HG02973 (cell line): ENCODE measurements around the gene ANXA10.
"Not testable (repeated sequence)": the region's sequence is repeated elsewhere in the genome, so short reads cannot be mapped to it uniquely, and the experiment has no call there.

Experiments used
- ATAC-seq: cut with Tn5 transposase; IDR thresholded peaks from one replicate; pipeline ENCODE4 v1.9.1; 2021; ENCODE audit warnings: moderate library complexity; ENCODE audit not compliant: unreplicated experiment

ANXA10 gene

GRCh38 chr4:168118116-168118655 lies 25.8 kb downstream of the ANXA10 start:
- ATAC-seq = no peak

GRCh38 chr4:168119100-168119499 lies 26.8 kb downstream of the ANXA10 start:
- no peak for ATAC-seq

- ATAC-seq = no peak
Observed at GRCh38 chr4:168119890-168120289, 27.6 kb downstream of the ANXA10 start.

DNA sequence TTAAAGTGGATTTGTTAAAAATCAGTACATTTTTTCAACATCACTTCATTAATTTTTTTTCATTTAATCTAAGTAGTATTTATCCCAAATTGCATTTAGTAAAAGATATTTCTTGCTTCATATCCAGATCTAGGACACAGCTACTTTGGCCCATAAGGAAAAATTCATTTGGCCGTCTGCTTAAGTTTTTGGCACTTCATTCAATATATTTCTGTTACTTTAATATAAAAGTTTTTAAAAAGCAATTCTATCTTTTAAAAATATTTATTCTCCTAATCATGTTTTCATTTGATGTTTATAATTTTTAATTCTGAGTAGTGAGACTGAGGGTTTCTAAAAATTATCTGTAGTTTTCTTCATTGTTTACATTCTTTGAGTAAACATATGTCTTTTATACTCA lies 28.5 kb downstream of the ANXA10 start:
- ATAC-seq = no peak

DNA sequence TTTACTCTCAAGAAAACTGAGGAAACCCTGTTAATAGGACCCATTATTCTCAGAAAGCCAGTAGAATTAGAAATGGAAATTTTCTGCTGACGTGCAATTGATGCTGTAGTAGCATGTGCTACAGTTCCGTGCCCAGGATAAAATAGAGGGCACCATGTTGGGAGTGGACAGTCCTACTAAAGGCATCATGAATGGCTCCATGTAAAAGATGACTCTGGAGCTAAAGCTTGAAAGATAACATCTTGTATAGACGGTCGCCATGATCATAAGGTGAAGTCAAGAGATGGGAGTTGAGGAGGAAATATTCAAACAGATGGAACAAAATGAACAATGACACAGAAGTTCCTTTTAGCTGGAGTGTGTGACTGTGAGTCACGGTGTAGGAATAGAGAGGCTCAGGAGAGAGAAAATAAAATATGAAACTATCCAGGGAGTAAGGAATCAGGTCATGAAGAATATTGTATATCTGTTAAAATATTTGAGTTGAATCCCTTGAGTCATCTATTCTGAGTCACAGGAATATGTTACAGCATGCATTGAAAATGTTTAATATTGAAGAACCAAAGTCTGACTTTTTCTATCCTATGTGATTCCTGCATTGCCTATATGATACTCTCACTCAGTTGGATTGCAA lies 31.8 kb downstream of the ANXA10 start:
- no peak for ATAC-seq

- ATAC-seq = no peak
Observed at GRCh38 chr4:168126952-168127351, 34.6 kb downstream of the ANXA10 start.

DNA sequence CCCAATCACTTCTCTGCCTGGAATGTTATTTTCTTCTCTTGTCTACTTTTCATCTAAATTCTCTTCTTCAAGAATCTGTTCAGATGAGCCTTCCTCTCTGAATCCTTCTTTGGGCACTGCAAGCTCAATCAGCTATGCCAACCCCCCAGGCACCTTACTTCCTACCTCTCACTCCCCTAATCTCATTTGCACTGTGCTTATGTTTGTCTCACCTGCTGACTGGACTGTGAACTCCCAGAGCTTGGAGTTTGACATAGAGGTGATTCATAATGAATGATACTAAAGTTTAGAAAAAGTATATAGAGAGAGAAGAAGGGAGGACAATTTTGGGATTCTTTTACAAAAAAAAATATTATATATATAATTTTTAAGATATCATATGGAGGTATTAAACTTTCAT lies 36.3 kb downstream of the ANXA10 start:
- ATAC-seq = no peak

GRCh38 chr4:168129046-168129772 lies 36.9 kb downstream of the ANXA10 start:
- no peak for ATAC-seq

- no peak for ATAC-seq
Observed at GRCh38 chr4:168129802-168130201, 37.5 kb downstream of the ANXA10 start.

GRCh38 chr4:168131196-168131595 lies 38.9 kb downstream of the ANXA10 start:
- no peak for ATAC-seq

DNA sequence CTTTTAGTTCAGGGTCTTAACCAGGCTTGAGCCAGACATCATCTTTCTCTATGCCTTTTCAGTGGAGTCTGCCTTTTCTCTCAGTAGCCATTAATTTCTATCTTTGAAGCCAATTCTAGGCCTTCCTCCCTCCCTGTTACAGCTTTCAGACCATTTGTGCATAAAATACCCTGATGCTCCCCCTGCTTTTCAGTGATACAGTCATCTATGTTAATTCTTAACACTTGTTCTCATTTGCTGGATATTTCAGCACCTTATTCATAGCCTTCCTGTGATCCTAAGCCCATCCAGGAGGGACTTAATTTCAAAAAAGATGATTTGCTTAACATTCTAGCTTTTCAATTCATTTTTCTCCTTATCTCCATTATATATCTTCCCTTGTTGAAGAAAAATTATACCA lies 42.3 kb downstream of the ANXA10 start:
- no peak for ATAC-seq

DNA sequence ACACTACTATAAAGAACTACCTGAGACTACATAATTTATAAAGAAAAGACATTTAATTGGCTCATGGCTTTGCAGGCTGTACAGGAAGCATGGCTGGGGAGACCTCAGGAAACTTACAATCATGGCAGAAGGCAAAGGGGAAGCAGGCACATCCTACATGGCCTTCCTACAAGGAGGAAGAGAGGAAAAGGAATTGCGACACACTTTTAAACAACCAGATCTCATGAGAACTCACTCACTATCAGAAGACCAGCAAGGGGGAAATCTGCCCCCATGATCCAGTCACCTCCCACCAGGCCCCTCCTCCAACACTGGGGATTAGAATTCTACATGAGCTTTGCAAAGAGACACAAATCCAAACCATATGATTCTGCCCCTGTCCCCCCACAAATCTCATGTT lies 43.5 kb downstream of the ANXA10 start:
- not testable (repeated sequence) for ATAC-seq

- ATAC-seq = not testable (repeated sequence)
Observed at GRCh38 chr4:168137695-168138094, 45.4 kb downstream of the ANXA10 start.

GRCh38 chr4:168138143-168138542 lies 45.8 kb downstream of the ANXA10 start:
- no peak for ATAC-seq

- ATAC-seq = no peak
Observed at GRCh38 chr4:168139336-168139735, 47.0 kb downstream of the ANXA10 start.

- no peak for ATAC-seq
Observed at GRCh38 chr4:168141733-168142132, 49.4 kb downstream of the ANXA10 start.

DNA sequence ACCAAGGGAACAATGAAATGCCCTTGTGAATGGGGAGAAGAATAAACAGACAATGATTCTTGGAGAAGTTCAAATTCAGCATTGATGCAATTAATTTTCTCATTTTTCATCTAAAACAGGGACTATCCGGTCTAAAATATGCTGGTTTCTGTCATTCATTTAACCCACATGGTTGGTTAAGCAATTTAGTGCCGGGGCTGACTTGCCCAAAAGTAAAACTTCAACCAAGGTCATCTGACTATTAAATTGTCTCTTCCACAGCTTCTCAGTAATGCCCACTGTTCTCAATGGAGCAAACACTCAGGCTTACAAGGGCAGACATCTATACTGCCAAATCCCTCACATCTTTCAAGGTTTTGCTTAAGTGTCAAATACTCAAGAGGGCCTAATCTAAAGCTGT lies 51.3 kb downstream of the ANXA10 start:
- no peak for ATAC-seq

DNA sequence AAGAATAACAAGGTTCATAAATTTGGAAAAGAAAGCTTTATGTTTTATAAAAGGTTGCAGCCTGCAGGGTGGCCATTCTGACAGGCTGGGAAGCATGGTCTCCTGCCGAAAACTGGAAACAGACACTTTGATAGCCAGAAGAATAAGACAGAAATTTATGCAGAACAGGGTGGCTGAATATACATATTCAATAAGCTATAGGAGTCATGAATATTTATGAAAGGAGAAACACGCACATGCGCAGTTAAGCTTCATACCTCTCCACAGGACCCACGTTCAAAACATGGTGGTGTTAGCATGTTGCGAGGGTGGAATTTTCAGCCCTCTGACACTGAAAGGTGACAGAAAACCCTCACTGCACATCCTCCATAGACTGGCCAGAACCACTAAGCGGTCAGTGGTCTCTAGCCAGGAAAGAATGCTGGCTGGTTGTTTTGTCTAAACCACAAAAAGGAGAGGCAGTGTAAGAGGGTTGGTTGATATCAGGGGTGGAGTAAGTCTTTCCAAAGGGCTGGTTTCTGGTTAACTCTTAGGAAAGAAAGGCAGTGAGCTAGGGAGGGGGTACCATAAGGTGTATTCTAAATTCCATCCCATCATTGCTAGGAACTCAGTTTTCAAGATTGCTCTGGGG lies 58.2 kb downstream of the ANXA10 start:
- ATAC-seq = no peak

- ATAC-seq = no peak
Observed at GRCh38 chr4:168151327-168151726, 59.0 kb downstream of the ANXA10 start.

DNA sequence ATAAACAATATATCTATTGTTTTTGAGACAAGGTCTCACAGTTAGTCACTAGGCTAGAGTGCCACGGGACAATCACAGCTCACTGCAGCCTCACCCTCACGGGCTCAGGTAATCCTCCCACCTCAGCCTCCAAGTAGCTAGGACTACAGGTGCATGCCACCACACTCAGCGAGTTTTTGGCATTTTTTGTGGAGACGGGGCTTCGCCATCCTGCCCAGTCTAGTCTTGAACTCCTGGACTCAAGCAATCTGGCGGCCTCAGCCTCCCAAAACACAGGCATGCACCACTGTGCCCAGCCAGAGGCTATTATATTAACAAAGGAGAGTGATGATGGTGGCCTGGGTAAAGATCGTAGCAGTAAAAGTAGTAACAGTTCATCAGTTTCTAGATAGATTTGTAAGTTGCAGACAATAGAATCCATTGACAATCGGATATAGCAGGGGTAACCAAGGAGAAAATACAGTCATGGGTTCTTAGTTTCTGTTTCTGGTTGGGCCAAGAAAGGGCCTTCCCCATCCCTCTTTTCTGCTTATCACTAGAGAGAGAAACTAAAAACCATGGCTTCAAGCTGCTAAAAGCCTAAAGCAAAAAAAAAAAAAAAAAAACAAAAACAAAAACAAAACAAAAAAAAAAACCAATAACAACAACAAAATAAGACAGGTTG lies 60.6 kb downstream of the ANXA10 start:
- ATAC-seq = no peak
